ENCODE measurements around the gene UNC119B.

DNA sequence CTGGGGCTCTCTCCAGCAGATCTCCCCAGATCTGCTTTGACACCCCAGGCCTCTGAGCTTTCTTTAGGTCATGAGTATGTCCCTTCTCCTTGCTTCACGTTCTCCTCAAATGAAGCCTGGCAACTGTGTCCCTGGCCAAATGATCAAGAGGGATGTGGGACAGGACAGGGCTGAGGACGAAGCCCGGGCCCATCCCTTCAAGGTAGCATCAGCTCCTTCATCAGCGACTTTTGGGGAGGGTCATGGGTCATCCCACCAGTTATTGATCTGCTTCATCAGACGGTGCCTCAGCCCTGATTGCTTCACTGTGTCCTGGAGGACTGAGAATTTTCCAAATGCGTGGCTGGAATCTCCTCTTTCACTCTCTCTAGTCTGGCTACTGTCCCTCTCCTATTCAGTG lies 47.7 kb downstream of the UNC119B start:
- TF ChIP-seq, protein P1, sequence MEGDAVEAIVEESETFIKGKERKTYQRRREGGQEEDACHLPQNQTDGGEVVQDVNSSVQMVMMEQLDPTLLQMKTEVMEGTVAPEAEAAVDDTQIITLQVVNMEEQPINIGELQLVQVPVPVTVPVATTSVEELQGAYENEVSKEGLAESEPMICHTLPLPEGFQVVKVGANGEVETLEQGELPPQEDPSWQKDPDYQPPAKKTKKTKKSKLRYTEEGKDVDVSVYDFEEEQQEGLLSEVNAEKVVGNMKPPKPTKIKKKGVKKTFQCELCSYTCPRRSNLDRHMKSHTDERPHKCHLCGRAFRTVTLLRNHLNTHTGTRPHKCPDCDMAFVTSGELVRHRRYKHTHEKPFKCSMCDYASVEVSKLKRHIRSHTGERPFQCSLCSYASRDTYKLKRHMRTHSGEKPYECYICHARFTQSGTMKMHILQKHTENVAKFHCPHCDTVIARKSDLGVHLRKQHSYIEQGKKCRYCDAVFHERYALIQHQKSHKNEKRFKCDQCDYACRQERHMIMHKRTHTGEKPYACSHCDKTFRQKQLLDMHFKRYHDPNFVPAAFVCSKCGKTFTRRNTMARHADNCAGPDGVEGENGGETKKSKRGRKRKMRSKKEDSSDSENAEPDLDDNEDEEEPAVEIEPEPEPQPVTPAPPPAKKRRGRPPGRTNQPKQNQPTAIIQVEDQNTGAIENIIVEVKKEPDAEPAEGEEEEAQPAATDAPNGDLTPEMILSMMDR (IDR thresholded peaks at IDR 0.05), result no peak
- TF ChIP-seq POLR2A (IDR thresholded peaks at IDR 0.05), result no peak

Measured in upper lobe of left lung (tissue), 4 donors.